WTC11 (cell line): ENCODE data around the gene GPR183. TPM values are rescaled to one million over a fixed set of nuclear protein-coding genes. Genes with fewer than 3 reads are reported as not detected.
A peak's percentile ranks its signal among the peaks of the same experiment; 100 is the strongest.

Source experiments
- ATAC-seq: fragments of 200-7000 bp; cut with Tn5 transposase; 2 replicates; pipeline ENCODE4 v1.10.0; 2021; ENCODE audit warnings: mild to moderate bottlenecking, moderate library complexity
- CTCF ChIA-PET: fragments of 300-600 bp; sonication (Branson Sonifier 250); formaldehyde crosslinking; loops from one replicate; lab custom pipeline; 2021; ENCODE audit warnings: antibody characterized with exemption; lab: Charles Lee
- POLR2A ChIA-PET: fragments of 350-600 bp; sonication (Branson Sonifier 250); formaldehyde crosslinking; loops from one replicate; lab custom pipeline; 2021; ENCODE audit warnings: antibody characterized with exemption; lab: Charles Lee
- DNase-seq: peaks from one replicate; pipeline ENCODE4 v3.0.0; 2021; ENCODE audit warnings: low spot score
- H3K27ac Mint-ChIP-seq: 2 replicates; pipeline ENCODE4 v1.8.0; 2021; ENCODE audit warnings: mixed read lengths
- H3K27me3 Mint-ChIP-seq: 2 replicates; pipeline ENCODE4 v1.8.0; 2021; ENCODE audit warnings: low read depth, mild to moderate bottlenecking, moderate library complexity, mixed read lengths
- H3K36me3 Mint-ChIP-seq: 2 replicates; pipeline ENCODE4 v1.8.0; 2021; ENCODE audit warnings: mixed read lengths
- H3K4me1 Mint-ChIP-seq: 2 replicates; pipeline ENCODE4 v1.8.0; 2022; ENCODE audit warnings: mixed read lengths
- H3K4me3 Mint-ChIP-seq: 2 replicates; pipeline ENCODE4 v1.8.0; 2021; ENCODE audit warnings: mild to moderate bottlenecking, moderate library complexity, mixed read lengths
- H3K9me3 Mint-ChIP-seq: 2 replicates; pipeline ENCODE4 v1.8.0; 2021; ENCODE audit warnings: mixed read lengths
- ATF1 ChIP-seq: sonication (generic); formaldehyde crosslinking; IDR thresholded peaks from 2 replicates; pipeline ENCODE4 v1.8.1; 2023; ENCODE audit warnings: mild to moderate bottlenecking, moderate library complexity, missing genetic modification reagents
- E2F1 ChIP-seq: sonication (generic); formaldehyde crosslinking; IDR thresholded peaks from 2 replicates; pipeline ENCODE4 v1.8.0; 2022; ENCODE audit warnings: mild to moderate bottlenecking, missing genetic modification reagents
- E2F4 ChIP-seq: sonication (generic); formaldehyde crosslinking; IDR thresholded peaks from 2 replicates; pipeline ENCODE4 v1.8.1; 2022; ENCODE audit warnings: low read depth, mild to moderate bottlenecking, moderate library complexity, missing genetic modification reagents, borderline replicate concordance
- ERG ChIP-seq: fragments of 250-450 bp; sonication (Bioruptor Pico); IDR thresholded peaks from 2 replicates; pipeline ENCODE4 v1.8.0; 2021; ENCODE audit warnings: mild to moderate bottlenecking
- ESRRA ChIP-seq: sonication (generic); formaldehyde crosslinking; IDR thresholded peaks from 2 replicates; pipeline ENCODE4 v1.8.1; 2022; ENCODE audit warnings: mild to moderate bottlenecking, missing genetic modification reagents, borderline replicate concordance
- FOXK1 ChIP-seq: sonication (generic); formaldehyde crosslinking; IDR thresholded peaks from 2 replicates; pipeline ENCODE4 v1.8.0; 2022; ENCODE audit warnings: mild to moderate bottlenecking, moderate library complexity, missing genetic modification reagents
- FOXP4 ChIP-seq: sonication (generic); formaldehyde crosslinking; IDR thresholded peaks from 2 replicates; pipeline ENCODE4 v1.8.0; 2022; ENCODE audit warnings: mild to moderate bottlenecking, missing genetic modification reagents
- IRF2 ChIP-seq: sonication (generic); formaldehyde crosslinking; IDR thresholded peaks from 2 replicates; pipeline ENCODE4 v1.8.0; 2022; ENCODE audit warnings: low read depth, missing genetic modification reagents, borderline replicate concordance
- JUN ChIP-seq: sonication (generic); formaldehyde crosslinking; IDR thresholded peaks from 2 replicates; pipeline ENCODE4 v1.8.0; 2023; ENCODE audit warnings: mild to moderate bottlenecking, missing genetic modification reagents
- KAT7 ChIP-seq: sonication (generic); formaldehyde crosslinking; IDR thresholded peaks from 2 replicates; pipeline ENCODE4 v1.8.1; 2023; ENCODE audit warnings: missing genetic modification reagents, mild to moderate bottlenecking, borderline replicate concordance
- MXD4 ChIP-seq: fragments of 250-450 bp; sonication (Bioruptor Pico); IDR thresholded peaks from 2 replicates; pipeline ENCODE4 v1.8.0; 2021; ENCODE audit warnings: mild to moderate bottlenecking, moderate library complexity, borderline replicate concordance
- MYBL2 ChIP-seq: sonication (generic); formaldehyde crosslinking; IDR thresholded peaks from 2 replicates; pipeline ENCODE4 v1.8.1; 2023; ENCODE audit warnings: mild to moderate bottlenecking, moderate library complexity, missing genetic modification reagents
- NR1H2 ChIP-seq: sonication (generic); formaldehyde crosslinking; IDR thresholded peaks from 2 replicates; pipeline ENCODE4 v1.9.0; 2021; ENCODE audit warnings: mild to moderate bottlenecking, moderate library complexity, missing genetic modification reagents
- NR3C1 ChIP-seq: sonication (generic); formaldehyde crosslinking; conservative IDR thresholded peaks from 2 replicates; pipeline ENCODE4 v1.8.1; 2023; ENCODE audit warnings: low read depth, mild to moderate bottlenecking, missing genetic modification reagents
- OVOL2 ChIP-seq: fragments of 250-450 bp; sonication (Bioruptor Pico); IDR thresholded peaks from 2 replicates; pipeline ENCODE4 v1.9.0; 2021; ENCODE audit warnings: mild to moderate bottlenecking, borderline replicate concordance
- RORB ChIP-seq: fragments of 250-450 bp; sonication (Bioruptor Pico); IDR thresholded peaks from 2 replicates; pipeline ENCODE4 v1.9.0; 2021; ENCODE audit warnings: mild to moderate bottlenecking
- TEAD1 ChIP-seq: sonication (generic); formaldehyde crosslinking; IDR thresholded peaks from 2 replicates; pipeline ENCODE4 v1.8.0; 2022; ENCODE audit warnings: mild to moderate bottlenecking, missing genetic modification reagents
- ZMAT4 ChIP-seq: fragments of 250-450 bp; sonication (Bioruptor Pico); IDR thresholded peaks from 2 replicates; pipeline ENCODE4 v1.9.0; 2021; ENCODE audit warnings: mild to moderate bottlenecking
- ZNF232 ChIP-seq: sonication (generic); formaldehyde crosslinking; IDR thresholded peaks from 2 replicates; pipeline ENCODE4 v1.8.0; 2022; ENCODE audit warnings: mild to moderate bottlenecking, missing genetic modification reagents
- ZNF671 ChIP-seq: fragments of 250-450 bp; sonication (Bioruptor Pico); IDR thresholded peaks from 2 replicates; pipeline ENCODE4 v1.8.0; 2021; ENCODE audit warnings: mild to moderate bottlenecking
- ZSCAN18 ChIP-seq: fragments of 250-450 bp; sonication (Bioruptor Pico); IDR thresholded peaks from 2 replicates; pipeline ENCODE4 v2.1.2; 2022; ENCODE audit warnings: mild to moderate bottlenecking, moderate library complexity
- total RNA-seq: library from RNA; stranded (reverse); gene quantifications from 3 replicates; pipeline ENCODE4 v1.2.3, GENCODE V29; 2021

GPR183 gene
- total RNA-seq, 1 experiment from 2014 or later: 0.13 TPM

- TF ChIP-seq E2F1: no peak
Measured at GRCh38 chr13:99301056-99301838, 6.0 kb downstream of the GPR183 start (continued).

- no peaks in the 10 kb centered on the region for H3K36me3 Mint-ChIP-seq
- POLR2A ChIA-PET: no interaction called here
- no peak for TF ChIP-seq OVOL2
- TF ChIP-seq FOXP4 (CRISPR knock-in tag): no peak
- TF ChIP-seq ZSCAN18: no peak
- TF ChIP-seq TEAD1 (CRISPR knock-in tag): no peak
- TF ChIP-seq FOXK1 (CRISPR knock-in tag): no peak
- TF ChIP-seq ERG (CRISPR knock-in tag): no peak
- no peak for TF ChIP-seq IRF2 (CRISPR knock-in tag)
- TF ChIP-seq E2F1: no peak
- TF ChIP-seq, all 79 proteins: peak for 0
- H3K9me3 Mint-ChIP-seq: no peaks in the 10 kb centered on the region
- H3K4me1 Mint-ChIP-seq: peaks cover 8% of the 10 kb centered on the region
- no peak overlapping the region for H3K4me3 Mint-ChIP-seq
- H3K27me3 Mint-ChIP-seq: no peaks in the 10 kb centered on the region
- CTCF ChIA-PET: interaction anchor here (0.7 kb wide), 1 partner anchor 34 kb away, joined by 4 read pairs; no protein-coding TSS in a partner anchor
- DNase-seq (no peak), ATAC-seq (peak; percentile 80)
- H3K27ac Mint-ChIP-seq: 0 out of 2 replicates have a peak overlapping the region, but pooled peaks have one; percentile 32
Measured at GRCh38 chr13:99299920-99300341, 7.3 kb downstream of the GPR183 start.

- Mint-ChIP-seq H3K27me3 (no peaks in the 10 kb centered on the region), H3K27ac (no peak overlapping the region), H3K36me3 (no peaks in the 10 kb centered on the region), H3K9me3 (no peaks in the 10 kb centered on the region), H3K4me3 (no peak overlapping the region), H3K4me1 (peaks cover 8% of the 10 kb centered on the region)
- ATAC-seq: no peak
- ChIA-PET POLR2A (no interaction called here), CTCF (no interaction called here)
- DNase-seq: no peak
- TF ChIP-seq NR1H2 (CRISPR knock-in tag) (no peak), ATF1 (CRISPR knock-in tag) (no peak), ZMAT4 (CRISPR knock-in tag) (no peak), KAT7 (CRISPR knock-in tag) (no peak), MYBL2 (no peak), NR3C1 (no peak), ZNF671 (CRISPR knock-in tag) (no peak), RORB (CRISPR knock-in tag) (no peak), JUN (CRISPR knock-in tag) (no peak), MXD4 (CRISPR knock-in tag) (no peak), ZNF232 (CRISPR knock-in tag) (no peak), E2F4 (no peak), ESRRA (CRISPR knock-in tag) (no peak)
Measured at GRCh38 chr13:99299256-99299919, 7.8 kb downstream of the GPR183 start.
